HCT116 (cell line): Measurements from ENCODE around the gene HPCAL4. TPM values are rescaled to one million over a fixed set of nuclear protein-coding genes. Genes with fewer than 3 reads are reported as not detected.

Experiments
- ATAC-seq: fragments of 200-7000 bp; cut with Tn5 transposase; 2 replicates; pipeline ENCODE4 v1.9.1; 2020; ENCODE audit warnings: mild to moderate bottlenecking, moderate library complexity
- BruUV-seq: library from RNA; stranded (reverse); fragments of 400-500 nt; replicated peaks from 2 replicates; lab custom pipeline; 2021; lab: Mats Ljungman, UMichigan
- CTCF ChIA-PET: fragments of 300-600 bp; sonication (Branson Sonifier 250); formaldehyde crosslinking; loops from one replicate; lab custom pipeline; 2021; ENCODE audit warnings: antibody characterized with exemption; lab: Charles Lee
- POLR2A ChIA-PET: fragments of 300-600, 350-600 bp; sonication (Branson Sonifier 250); formaldehyde crosslinking; loops from one replicate; lab custom pipeline; 2021; ENCODE audit warnings: antibody characterized with exemption; lab: Charles Lee
- RAD21 ChIA-PET, 2 experiments: fragments of 300-600 bp; sonication (Branson Sonifier 250); formaldehyde crosslinking; loops; one replicate each; lab custom pipeline; 2023; ENCODE audit warnings: low total read pairs in 2 of 2; ENCODE audit not compliant: uncharacterized antibody in 2 of 2, unreplicated experiment in 2 of 2, low non-redundant PET in 1 of 2; lab: Charles Lee
- DNase-seq: peaks from one replicate; pipeline ENCODE4 v3.0.0-alpha.2; 2010; ENCODE audit warnings: low read depth, low spot score
- H2AFZ ChIP-seq: fragments of 200-600 bp; shearing (Covaris generic), sonication (generic); 2 replicates; pipeline ENCODE4 v1.6.1; 2017; ENCODE audit warnings: low read depth, mixed run types, mixed read lengths, antibody characterized with exemption, low read length; ENCODE audit not compliant: poor library complexity, severe bottlenecking
- H3K27ac ChIP-seq: 2 replicates; pipeline ENCODE4 v1.5.1; 2012; ENCODE audit warnings: low read depth, low read length
- H3K27me3 ChIP-seq: fragments of 200-600 bp; sonication (generic); 2 replicates; pipeline ENCODE4 v1.6.1; 2016; ENCODE audit warnings: mixed run types, low read length, mixed read lengths; ENCODE audit not compliant: insufficient read depth
- H3K36me3 ChIP-seq, 2 experiments: fragments of 200-500 bp in 1 of 2; fragments of 200-600 bp in 1 of 2; sonication (Bioruptor generic) in 1 of 2; sonication (generic) in 1 of 2; 2 replicates each; pipeline versions ENCODE4 v1.5.1 to v1.6.1; 2014 to 2016; ENCODE audit warnings: low read length in 2 of 2, inconsistent platforms in 1 of 2, mixed read lengths in 1 of 2, mixed run types in 1 of 2; ENCODE audit not compliant: insufficient read depth in 2 of 2, control insufficient read depth in 1 of 2
- H3K4me1 ChIP-seq, 2 experiments: fragments of 200-600 bp in 1 of 2; sonication (generic) in 1 of 2; 2 replicates each; pipeline versions ENCODE4 v1.5.1 to v1.6.1; 2012 to 2017; ENCODE audit warnings: low read length in 2 of 2, inconsistent platforms in 1 of 2, mild to moderate bottlenecking in 1 of 2, mixed read lengths in 1 of 2, mixed run types in 1 of 2, moderate library complexity in 1 of 2; ENCODE audit not compliant: insufficient read depth in 2 of 2, control insufficient read depth in 1 of 2
- H3K4me2 ChIP-seq: fragments of 200-600 bp; sonication (generic); 2 replicates; pipeline ENCODE4 v1.6.1; 2017; ENCODE audit warnings: mixed run types, low read length, mixed read lengths
- H3K4me3 ChIP-seq, 2 experiments: fragments of 200-600 bp in 1 of 2; sonication (generic) in 1 of 2; replicated peaks in 1 of 2; 2 replicates each; pipeline ENCODE4 v1.5.1; 2011 to 2016; ENCODE audit warnings: low read length in 2 of 2, control low read depth in 1 of 2, low read depth in 1 of 2, mild to moderate bottlenecking in 1 of 2, mixed read lengths in 1 of 2, mixed run types in 1 of 2
- H3K79me2 ChIP-seq: fragments of 200-600 bp; sonication (generic); 2 replicates; pipeline ENCODE4 v1.6.1; 2017; ENCODE audit warnings: mild to moderate bottlenecking, mixed run types, low read length, moderate library complexity, mixed read lengths; ENCODE audit not compliant: insufficient read depth
- H3K9ac ChIP-seq: fragments of 200-600 bp; sonication (generic); 2 replicates; pipeline ENCODE4 v1.6.1; 2016; ENCODE audit warnings: low read length, mixed read lengths
- H3K9me2 ChIP-seq: fragments of 200-600 bp; sonication (generic), shearing (Covaris generic); 2 replicates; pipeline ENCODE4 v1.6.1; 2017; ENCODE audit warnings: mixed run types, mild to moderate bottlenecking, moderate library complexity; ENCODE audit not compliant: insufficient read depth
- H3K9me3 ChIP-seq, 2 experiments: fragments of 200-500 bp in 1 of 2; fragments of 200-600 bp in 1 of 2; sonication (Bioruptor generic) in 1 of 2; sonication (generic) in 1 of 2; 2 replicates each; pipeline ENCODE4 v1.6.1; 2014 to 2017; ENCODE audit warnings: low read length in 2 of 2, mixed read lengths in 2 of 2, inconsistent platforms in 1 of 2, low read depth in 1 of 2, mild to moderate bottlenecking in 1 of 2, mixed run types in 1 of 2, moderate library complexity in 1 of 2; ENCODE audit not compliant: control insufficient read depth in 1 of 2, insufficient read depth in 1 of 2
- H4K20me1 ChIP-seq: fragments of 200-600 bp; sonication (generic), shearing (Covaris generic); 2 replicates; pipeline ENCODE4 v1.6.1; 2017; ENCODE audit warnings: mixed run types, mild to moderate bottlenecking, moderate library complexity; ENCODE audit not compliant: insufficient read depth
- ATF3 ChIP-seq: IDR thresholded peaks from 2 replicates; pipeline ENCODE4 v1.6.1; 2012
- CBX3 ChIP-seq: IDR thresholded peaks from 2 replicates; pipeline ENCODE4 v1.6.1; 2012; ENCODE audit warnings: low read depth
- EZH2 ChIP-seq: fragments of 200-600 bp; sonication (generic); IDR thresholded peaks from 2 replicates; pipeline ENCODE4 v1.6.1; 2017; ENCODE audit warnings: antibody characterized with exemption, mixed run types
- EZH2phosphoT487 ChIP-seq: fragments of 200-600 bp; IDR thresholded peaks from 2 replicates; pipeline ENCODE4 v1.6.1; 2018; ENCODE audit warnings: antibody characterized with exemption, borderline replicate concordance
- JUND ChIP-seq: IDR thresholded peaks from 2 replicates; pipeline ENCODE4 v1.6.1; 2012
- MAX ChIP-seq: IDR thresholded peaks from 2 replicates; pipeline ENCODE4 v1.6.1; 2012
- RAD21 ChIP-seq: IDR thresholded peaks from 2 replicates; pipeline ENCODE4 v1.6.1; 2012; ENCODE audit warnings: low read depth, mild to moderate bottlenecking
- REST ChIP-seq: IDR thresholded peaks from 2 replicates; pipeline ENCODE4 v1.6.1; 2012; ENCODE audit warnings: low read depth
- SP1 ChIP-seq: IDR thresholded peaks from 2 replicates; pipeline ENCODE4 v1.6.1; 2012; ENCODE audit warnings: low read depth
- SRF ChIP-seq: IDR thresholded peaks from 2 replicates; pipeline ENCODE4 v1.6.1; 2012; ENCODE audit warnings: low read depth
- TCF7L2 ChIP-seq: IDR thresholded peaks from 2 replicates; pipeline ENCODE4 v1.7.0; 2011; ENCODE audit warnings: borderline replicate concordance, inconsistent platforms; ENCODE audit not compliant: insufficient read depth, insufficient read length; ENCODE audit errors: extremely low read depth
- ZBTB33 ChIP-seq: IDR thresholded peaks from 2 replicates; pipeline ENCODE4 v1.6.1; 2011; ENCODE audit warnings: mild to moderate bottlenecking, low read length, moderate library complexity; ENCODE audit not compliant: insufficient replicate concordance; ENCODE audit errors: extremely low read depth
- ZFX ChIP-seq: fragments of 450-650 bp; IDR thresholded peaks from 2 replicates; pipeline ENCODE4 v1.6.1; 2017
- intact Hi-C: fragments of 100-400 bp; cut with micrococcal nuclease; formaldehyde crosslinking; loops from 2 replicates; pipeline ENCODE4 v1.10.0; 2022
- total RNA-seq: library from RNA; stranded (reverse); gene quantifications from one replicate; pipeline ENCODE4 v1.2.1, GENCODE V29; 2021; ENCODE audit not compliant: unreplicated experiment

HPCAL4 gene
- total RNA-seq, 1 experiment from 2014 or later: 5.2 TPM

- ChIA-PET CTCF (interaction anchor here (2.1 kb wide), 1 partner anchor 39 kb away, joined by 10 read pairs; no protein-coding TSS in a partner anchor), RAD21 (no interaction called here), POLR2A (no interaction called here)
- H3K79me2 ChIP-seq: no peaks in the 10 kb centered on the region
- H3K27ac ChIP-seq: no peak overlapping the region
- no peaks in the 10 kb centered on the region for H4K20me1 ChIP-seq
- no peak overlapping the region for H3K9ac ChIP-seq
- DNase-seq: no peak
- no peak for ATAC-seq
- H3K36me3 ChIP-seq: no peaks in the 10 kb centered on the region
- no peak overlapping the region for H2AFZ ChIP-seq
- H3K9me3 ChIP-seq: no peaks in the 10 kb centered on the region
- no peaks in the 10 kb centered on the region for H3K27me3 ChIP-seq
- H3K9me2 ChIP-seq: no peaks in the 10 kb centered on the region
- peaks cover 0 to 2% of the 10 kb centered on the region in 2 experiments; a peak in 1 of 4 replicates for H3K4me1 ChIP-seq
- intact Hi-C loops: no loop called here
- no peak overlapping the region for H3K4me2 ChIP-seq
- H3K4me3 ChIP-seq: no peak overlapping the region
- TF ChIP-seq CBX3: no peak
- TF ChIP-seq TCF7L2: no peak
- no peak for TF ChIP-seq SP1
- TF ChIP-seq REST: no peak
- TF ChIP-seq RAD21: no peak
- no peak for TF ChIP-seq ZBTB33
- no peak for TF ChIP-seq SRF
- TF ChIP-seq EZH2: no peak
- TF ChIP-seq EZH2phosphoT487: no peak
- TF ChIP-seq ATF3: no peak
- no peak for TF ChIP-seq MAX
- TF ChIP-seq JUND: no peak
- TF ChIP-seq ZFX: no peak
- BruUV-seq: no TSS peak
Measured at GRCh38 chr1:39645411-39646043, 45.7 kb downstream of the HPCAL4 start.
